NCI-H128 (cell line): ENCODE results near the gene PRDM15.
A peak's percentile ranks its signal among the peaks of the same experiment; 100 is the strongest.

ENCODE experiments used
- DNase-seq: peaks from one replicate; lab custom pipeline; 2025; ENCODE audit not compliant: unreplicated experiment; lab: John Stamatoyannopoulos, UW

PRDM15 gene

DNA sequence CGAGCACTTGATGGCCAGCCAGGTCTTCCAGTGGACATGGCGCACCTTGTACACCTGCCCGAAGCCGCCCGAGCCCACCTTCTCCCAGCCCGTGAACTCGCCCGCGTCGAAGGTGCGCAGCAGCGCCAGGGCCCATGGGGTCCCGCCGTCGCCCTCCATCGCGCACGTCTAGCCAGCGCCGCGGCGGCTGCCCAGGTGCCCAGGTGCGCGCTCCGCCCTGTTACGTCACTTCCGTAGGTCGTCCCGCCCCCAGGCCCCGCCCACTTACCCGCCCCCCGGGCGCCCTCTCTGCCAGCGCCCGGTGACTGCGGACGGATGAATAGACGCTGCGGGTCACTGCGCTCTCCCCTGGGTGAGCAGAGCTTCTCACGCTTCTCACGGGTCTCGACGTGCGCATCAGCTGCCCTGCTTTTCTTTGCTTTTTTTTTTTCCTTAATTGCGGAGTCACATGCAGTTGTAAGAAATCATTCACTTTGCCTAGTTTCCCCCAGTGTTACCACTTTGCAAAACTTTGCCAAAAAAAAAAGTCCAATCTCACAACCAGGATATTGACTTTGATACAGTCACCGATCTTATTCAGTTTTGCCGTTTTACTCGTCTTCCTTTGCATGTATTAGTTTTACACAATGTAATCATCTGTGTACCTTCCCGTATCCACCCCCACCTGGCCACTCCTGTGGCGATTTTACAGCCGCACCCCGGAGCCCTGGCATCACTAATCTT, 112.1 kb downstream of the PRDM15 start, which contains the start of gene RIPK4:
Gene RIPK4 (minus strand): TSS at position 170 of the 723 bp plus-strand sequence. CDS start 11 bp downstream, at position 159.
- peak; percentile 71 for DNase-seq

DNA sequence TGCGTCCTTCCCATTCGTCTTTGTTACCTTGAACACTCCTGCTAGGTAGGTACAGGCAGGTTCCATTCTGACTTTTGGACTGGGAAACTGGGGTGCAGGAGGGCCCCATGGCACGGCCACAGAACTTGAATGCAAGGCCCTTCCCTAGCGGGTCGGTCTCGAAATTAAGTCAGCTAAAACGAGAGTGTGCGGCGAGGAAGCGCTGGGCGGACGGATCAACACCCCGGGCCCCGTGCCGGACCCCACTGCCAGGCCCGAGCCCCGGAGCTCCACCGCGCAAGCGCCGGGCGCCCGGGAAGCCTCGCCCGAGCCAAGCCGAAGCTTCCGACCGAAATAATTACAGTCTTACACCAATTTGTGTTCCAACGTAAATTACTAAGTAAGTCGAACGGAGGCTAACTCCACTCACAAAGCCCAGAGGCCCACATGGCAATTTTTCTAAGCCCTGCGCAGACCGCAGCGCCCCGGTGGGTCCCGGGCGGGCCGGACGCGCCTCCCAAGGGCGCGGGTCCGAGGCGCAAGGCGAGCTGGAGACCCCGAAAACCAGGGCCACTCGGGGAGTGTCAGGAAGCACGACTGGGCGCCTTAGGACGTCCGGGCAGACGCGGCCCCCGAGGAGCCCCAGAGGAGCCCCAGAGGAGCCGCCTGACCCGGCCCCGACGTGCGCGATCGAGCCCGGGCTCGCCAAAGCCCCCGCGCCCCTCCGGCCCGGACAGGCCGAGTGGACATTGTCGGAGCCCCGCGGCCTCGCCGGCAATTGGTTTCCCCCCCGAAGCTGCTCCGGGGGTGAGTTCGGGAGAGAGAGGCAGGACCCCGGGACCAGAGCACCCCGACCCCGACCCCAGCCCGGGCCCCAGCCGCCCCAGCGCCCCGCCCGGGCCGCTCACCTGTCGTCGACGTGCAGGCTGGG, 112.9 kb downstream of the PRDM15 start:
- no peak for DNase-seq

- no peak for DNase-seq
Observed at GRCh38 chr21:41765420-41765821, 113.7 kb downstream of the PRDM15 start.

DNA sequence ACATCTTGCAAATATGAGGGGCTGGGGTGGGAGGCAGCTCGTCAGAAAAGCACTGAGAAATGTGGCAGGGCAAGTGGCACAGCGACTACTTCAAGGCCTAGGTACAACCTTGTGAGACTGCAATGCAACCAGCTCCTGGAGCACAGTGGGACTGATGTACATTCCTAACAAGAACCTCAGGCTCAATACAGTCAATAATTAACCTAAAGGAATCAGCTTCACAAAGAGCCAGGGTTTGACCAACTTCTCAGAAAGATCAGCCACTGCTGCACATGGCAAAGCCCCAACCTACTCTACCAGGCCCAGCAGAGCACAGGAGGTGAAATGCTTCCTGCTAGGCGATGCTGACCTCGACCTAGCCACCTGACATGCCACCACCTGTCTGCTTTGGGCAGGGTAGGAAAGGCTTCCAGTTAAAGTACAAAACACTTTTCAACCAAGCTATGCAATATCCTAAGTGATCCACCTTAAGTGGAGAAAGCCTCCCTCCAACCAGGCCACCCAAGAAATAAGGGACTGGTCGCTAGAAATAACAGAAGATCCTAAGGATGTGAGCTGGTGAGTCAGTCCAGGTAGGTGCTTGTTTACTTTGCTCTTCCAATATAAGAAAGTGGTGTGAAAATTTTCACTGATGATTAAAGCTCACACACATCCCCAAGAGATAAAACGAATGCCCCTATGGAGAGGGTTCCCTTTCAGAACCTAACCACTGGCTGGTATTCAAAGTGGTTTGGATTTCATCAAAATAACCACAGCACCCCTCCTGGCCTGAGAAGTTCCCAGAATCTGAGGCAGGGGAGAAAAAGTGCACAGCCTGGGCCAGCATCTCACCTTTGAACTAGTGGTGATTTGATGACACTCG, 114.4 kb downstream of the PRDM15 start:
- no peak for DNase-seq

- no peak for DNase-seq
Observed at GRCh38 chr21:41763996-41764395, 115.1 kb downstream of the PRDM15 start.

DNA sequence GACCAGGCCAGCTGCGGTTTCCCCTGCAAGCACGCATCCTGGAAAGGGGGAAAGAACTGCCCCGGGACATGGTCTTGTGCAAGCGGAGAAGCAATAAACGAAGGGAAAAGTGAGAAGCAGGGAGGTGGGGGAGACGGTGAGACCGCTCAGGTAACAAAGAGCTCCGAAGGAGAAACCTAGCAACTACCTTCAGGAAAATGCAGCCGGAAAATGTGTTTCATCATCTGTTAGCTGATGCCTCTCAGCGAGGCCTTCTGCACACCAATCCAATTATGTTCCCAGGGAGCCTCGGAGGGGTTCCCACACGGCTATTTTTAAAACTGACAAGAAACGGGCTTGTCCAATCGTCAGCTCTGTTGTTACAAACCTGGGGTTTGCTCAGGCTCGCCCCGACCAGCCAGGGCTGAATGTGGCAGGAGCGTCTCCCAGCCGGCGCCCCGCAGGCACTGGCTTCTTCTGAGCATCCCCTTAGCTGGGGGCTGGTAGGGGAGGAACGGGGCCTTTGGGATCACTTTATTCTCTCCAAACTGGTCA, 115.7 kb downstream of the PRDM15 start:
- DNase-seq, result no peak

DNA sequence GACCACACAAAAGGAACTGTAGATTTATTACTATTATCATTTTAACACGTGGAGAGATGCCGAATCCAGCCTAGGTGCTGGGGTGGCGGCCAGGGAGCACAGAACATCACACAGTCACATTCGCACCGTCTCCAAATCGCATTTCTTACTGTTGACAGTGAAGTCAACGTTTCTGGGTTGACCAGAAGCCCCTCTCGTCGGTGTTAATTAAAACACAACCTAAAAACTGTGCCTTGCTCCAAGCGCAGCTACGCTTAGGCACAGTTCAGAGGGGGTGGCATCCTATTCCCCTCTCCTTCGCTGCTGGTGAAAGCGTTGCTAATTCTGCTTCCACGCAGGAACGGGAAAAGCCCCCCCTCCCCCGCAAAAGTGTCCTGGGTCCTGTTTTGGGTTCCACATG, 116.4 kb downstream of the PRDM15 start:
- no peak for DNase-seq

DNA sequence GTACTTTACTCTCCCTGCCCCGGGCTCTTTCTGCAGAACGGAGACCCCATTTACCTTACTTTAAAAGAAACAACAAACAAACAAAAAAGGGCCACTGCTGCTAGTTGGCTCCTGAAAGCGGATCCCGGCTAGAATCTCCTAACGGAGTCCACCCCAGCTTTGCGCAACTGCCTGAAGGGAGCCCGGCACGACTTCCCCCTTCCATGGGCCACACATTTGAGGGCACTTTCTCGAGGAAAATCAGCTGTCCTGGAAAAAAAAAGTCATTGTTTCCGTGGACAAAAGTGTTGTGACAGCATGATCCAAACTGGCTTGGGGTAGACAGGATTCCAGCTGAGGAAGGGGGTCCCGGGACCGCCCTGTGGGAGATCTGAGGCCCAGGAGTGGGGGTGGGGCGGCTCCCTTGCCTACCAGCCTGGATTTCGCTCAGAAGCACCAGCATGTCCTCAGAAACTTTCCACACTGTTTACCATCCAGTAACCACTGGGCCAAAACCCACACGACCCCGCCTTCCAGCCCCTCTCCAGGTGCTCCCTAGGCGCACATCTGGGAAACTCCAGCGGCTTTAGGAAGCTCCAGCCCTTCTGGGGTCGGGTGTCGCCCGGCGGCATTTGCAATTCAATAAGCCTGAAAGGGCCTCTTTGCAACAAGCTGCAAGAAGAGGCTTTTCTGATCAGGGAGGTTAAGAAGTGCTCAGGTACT, 117.1 kb downstream of the PRDM15 start:
- no peak for DNase-seq

- no peak for DNase-seq
Observed at GRCh38 chr21:41761211-41761933, 117.8 kb downstream of the PRDM15 start.

DNA sequence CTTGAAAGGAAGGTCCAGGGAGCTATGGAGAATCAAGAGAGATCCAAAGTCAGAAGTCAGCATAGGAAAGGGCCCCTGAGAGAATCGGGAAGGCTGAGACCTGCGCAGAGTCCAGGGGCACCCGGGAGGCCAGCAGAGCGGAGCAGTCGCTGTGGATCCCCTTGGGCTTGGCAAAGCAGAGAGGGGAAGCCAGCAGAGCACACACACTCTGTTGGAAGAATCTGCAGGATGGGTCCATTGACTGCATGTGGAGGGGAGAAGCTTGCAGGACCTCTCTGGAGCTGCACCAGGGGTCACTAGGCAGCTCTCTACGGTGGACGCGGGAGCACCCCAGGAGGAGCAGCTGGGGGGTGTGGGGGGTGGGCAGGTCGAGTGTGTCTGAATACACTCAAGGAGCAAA, 118.7 kb downstream of the PRDM15 start:
- DNase-seq, result no peak

- DNase-seq, result no peak
Observed at GRCh38 chr21:41759926-41760325, 119.2 kb downstream of the PRDM15 start.

DNA sequence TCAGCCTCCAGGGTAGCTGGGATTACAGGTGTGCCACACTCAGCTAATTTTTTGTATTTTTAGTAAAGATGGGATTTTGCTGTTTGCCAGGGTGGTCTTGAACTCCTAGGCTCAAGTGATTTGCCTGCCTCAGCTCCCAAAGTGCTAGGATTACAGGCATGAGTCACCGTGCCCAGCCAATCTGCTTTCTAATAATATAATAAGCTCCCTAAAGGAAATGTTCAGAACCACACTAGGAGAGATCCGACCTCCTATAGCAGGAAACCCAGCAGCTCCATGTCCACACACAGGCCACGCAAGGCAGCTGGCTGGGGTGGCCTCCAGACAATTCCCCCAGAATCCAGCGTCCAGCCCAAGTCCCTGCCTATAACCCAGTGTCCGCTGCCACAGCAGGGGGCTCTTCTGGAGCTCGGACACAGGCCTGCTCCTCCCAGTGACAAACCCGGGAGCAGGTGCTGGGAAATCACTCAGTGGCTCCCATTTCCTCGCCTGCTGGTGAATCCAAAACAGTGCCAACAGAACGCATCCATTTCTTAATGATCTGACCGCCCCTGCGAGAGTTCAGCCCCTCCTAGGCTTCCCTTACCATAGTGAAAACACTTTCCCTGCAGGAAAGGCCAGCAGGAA, 119.8 kb downstream of the PRDM15 start:
- no peak for DNase-seq

DNA sequence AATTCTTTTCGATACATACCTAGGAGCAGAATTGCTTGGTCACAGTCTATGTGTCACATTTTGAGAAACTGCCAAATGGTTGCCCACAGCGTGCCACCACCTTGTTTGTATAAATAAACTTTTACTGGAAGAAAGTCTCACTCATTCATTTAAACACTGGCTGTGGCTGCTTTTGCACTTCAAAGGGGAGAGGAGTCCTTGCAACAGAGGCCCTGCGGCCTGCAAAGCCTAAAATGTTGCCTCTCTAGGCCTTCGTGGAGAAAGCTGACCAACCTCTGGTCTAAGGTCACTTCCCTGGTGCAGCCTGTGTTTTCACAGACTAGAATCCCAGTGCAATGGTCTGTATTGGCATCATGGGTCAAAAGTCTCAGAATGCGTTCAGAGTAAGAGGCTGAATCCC, 120.6 kb downstream of the PRDM15 start:
- DNase-seq, result no peak

DNA sequence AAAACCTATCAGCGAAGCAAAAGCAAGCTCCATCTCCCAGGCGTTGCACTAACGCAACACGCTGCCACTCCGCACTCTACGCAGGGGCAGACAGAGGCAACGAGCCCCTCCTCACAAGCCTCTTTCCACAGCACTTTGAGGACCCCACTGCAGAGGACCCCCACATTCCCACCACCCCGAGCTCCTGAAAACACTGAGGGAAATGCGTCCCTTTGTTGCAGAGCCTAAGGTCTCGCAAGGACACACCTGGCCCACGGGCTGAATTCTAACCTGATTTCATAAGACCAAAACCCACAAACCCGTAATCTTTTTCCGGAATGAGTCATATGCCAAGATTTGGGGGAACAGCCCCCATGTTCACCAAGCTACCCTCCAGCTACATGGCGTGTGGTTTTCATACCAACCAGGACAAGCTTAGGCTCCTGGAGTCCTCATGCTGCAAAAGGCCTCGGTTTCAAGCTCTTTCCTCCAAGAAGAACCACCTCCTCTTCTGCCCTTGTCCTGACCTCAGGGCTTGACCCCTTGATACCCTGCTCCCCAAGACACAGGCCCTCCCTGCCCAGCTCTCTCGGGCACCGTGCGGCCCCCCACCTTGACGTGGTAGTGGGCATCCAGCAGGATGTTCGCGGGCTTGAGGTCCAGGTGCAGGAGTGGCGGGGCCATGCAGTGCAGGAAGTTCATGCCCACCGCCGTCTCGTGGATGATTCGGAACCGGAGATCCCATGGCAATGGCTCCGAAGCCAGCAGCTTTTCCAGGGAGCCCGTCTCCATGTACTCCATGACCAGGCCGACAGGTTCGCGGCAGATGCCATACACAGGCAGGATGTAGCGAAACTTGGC, 123.0 kb downstream of the PRDM15 start:
- no peak for DNase-seq

DNA sequence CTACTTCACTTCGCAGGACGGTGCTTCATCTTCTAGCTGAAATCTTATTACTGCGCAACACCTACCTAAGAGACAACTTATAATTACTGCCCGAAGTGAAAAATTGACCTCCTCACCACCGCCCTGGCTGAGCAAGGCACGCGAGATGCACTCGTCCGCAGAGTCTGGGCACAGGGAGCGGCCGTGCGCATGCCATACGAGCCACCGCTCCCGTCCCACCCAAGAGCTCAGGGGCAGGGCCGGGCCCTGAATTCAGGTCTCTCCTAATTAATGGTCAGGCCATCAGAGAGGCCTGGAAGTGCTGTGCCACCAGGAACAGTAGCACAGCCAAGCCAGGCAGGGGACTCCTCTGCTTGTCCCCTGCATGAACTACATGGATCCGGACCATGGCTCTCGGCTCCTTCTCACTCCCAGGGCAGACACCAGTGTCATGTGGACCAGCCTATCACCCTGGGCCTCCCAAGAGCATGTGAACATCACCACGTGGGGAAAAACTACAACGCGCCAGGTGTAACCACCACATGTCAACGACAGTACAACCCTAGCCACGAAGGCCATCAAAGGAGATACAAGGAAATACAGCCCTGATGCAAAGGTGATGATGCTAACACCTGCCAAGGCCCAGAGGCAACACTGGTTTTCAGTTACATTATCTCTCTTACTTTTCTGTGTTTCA, 123.7 kb downstream of the PRDM15 start:
- no peak for DNase-seq

DNA sequence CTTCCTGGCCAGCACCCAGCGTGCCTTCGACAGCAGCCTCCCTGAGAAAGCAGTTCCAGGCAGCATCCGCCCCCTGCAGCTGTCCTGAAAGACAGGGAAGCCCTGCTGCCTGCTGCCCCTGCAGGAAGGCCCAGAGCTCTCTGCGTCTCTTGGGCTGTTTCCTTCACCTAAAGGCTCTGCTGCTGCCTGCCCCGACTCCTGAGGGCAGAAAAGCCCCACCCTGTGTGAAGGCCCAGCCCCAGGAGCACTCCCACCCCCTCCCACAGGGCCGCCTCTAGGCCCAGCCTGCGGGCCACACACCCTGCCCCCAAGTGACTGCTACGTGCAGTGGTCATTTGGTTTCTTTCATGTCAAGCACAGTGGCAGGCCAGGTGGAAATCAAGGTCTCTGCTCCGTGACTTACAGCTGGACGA, 124.7 kb downstream of the PRDM15 start:
- DNase-seq, result no peak

DNA sequence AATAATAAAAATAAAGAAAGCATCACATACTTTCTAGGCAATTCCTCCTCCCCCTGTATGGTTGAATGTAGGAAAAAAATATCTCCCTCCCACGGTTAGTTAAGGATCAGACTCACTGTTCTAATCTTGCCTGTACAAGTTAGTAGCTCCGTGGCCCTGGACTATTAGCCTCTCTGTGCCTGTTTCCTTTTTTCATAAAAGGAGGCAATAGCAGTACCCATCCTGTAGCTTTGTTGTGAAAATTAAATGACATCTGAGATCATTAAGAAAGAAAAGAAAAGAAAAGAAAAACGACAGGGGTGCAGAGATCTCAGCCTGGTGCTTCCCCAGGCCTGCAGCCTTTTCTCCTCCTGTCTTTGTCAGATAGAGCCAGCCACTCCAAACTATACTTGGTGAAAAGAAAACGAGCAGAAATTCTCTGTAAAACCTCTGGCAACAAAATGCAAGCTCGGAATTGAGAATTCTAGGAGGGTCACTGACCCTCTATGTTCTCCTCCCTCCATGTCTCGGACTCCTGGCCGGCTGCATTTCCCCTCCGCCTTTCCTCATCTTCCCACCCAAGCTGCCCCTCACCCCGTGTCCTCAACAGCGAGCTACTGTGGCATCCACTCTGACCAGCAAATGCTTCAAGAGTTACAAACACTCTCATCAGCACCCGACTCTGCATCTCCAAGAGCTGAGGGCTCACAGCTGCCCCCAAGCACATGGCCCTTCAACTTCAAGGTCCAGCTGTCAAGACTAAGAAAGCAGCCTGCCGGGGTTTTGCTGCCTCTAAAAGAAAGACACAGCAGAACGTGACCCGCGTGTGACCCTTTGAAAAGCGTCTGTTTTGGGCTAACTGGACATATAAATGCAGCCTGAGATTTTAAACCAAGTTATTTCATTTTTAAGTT, 125.9 kb downstream of the PRDM15 start:
- no peak for DNase-seq
